Adrenal gland (tissue), 12 donors: ENCODE measurements around the gene ALAD. TPM values are rescaled to one million over a fixed set of nuclear protein-coding genes. Genes with fewer than 3 reads are reported as not detected.

Source experiments
- DNase-seq, 7 donors: peaks; one replicate each; pipeline ENCODE4 v3.0.0-alpha.2; 2019 to 2020
- H3K27ac ChIP-seq, 5 donors: fragments of 200-600 bp; sonication (generic) in 4 of 5; 1 replicate in 3 of 5; 2 replicates in 2 of 5; pipeline versions ENCODE4 v1.5.1 to v1.8.0; 2016 to 2020; ENCODE audit warnings: mild to moderate bottlenecking in 1 of 5
- H3K27me3 ChIP-seq: fragments of 200-600 bp; 2 replicates; pipeline ENCODE4 v1.8.0; 2021
- H3K36me3 ChIP-seq, 2 donors: fragments of 200-600 bp; replicated peaks in 1 of 2; 1 replicate in 1 of 2; 2 replicates in 1 of 2; pipeline versions ENCODE4 v1.5.1 to v1.8.0; 2018 to 2022
- H3K4me1 ChIP-seq, 2 donors: fragments of 200-600 bp; replicated peaks in 1 of 2; 1 replicate in 1 of 2; 2 replicates in 1 of 2; pipeline versions ENCODE4 v1.5.1 to v1.8.0; 2018 to 2021
- H3K4me3 ChIP-seq, 4 donors: fragments of 200-600 bp; sonication (generic) in 3 of 4; one replicate each; pipeline ENCODE4 v1.5.1; 2016 to 2018
- H3K9me3 ChIP-seq, 3 donors: fragments of 200-600 bp; sonication (generic) in 1 of 3; replicated peaks in 1 of 3; 1 replicate in 2 of 3; 2 replicates in 1 of 3; pipeline versions ENCODE4 v1.5.1 to v1.8.0; 2016 to 2021
- CTCF ChIP-seq, 6 experiments: fragments of 450-650 bp in 4 of 6; fragments of 200-600 bp in 2 of 6; sonication (generic) in 1 of 6; IDR thresholded peaks; 1 replicate in 5 of 6; 2 replicates in 1 of 6; pipeline versions ENCODE4 v1.5.1 to v1.8.0; 2016 to 2021; ENCODE audit warnings: antibody characterized with exemption in 6 of 6, mild to moderate bottlenecking in 2 of 6, moderate library complexity in 1 of 6
- POLR2A ChIP-seq, 2 donors: fragments of 450-650 bp; IDR thresholded peaks; one replicate each; pipeline ENCODE4 v1.6.1; 2017; ENCODE audit warnings: antibody characterized with exemption in 2 of 2, mild to moderate bottlenecking in 2 of 2, moderate library complexity in 1 of 2
- WGBS, 4 donors: extraction: QIAGEN DNeasy Blood & Tissue Kit in 2 of 4; methylation state at CpG; one replicate each; pipeline versions ENCODE4 v1.1.5 to v1.1.7; 2013 to 2017; 5-methylcytosine and 5-hydroxymethylcytosine counted together
- intact Hi-C, 2 donors: fragments of 100-400 bp; cut with DNase I; formaldehyde crosslinking; loops; one replicate each; pipeline versions ENCODE4 v1.14.1 to v1.15.0; 2022 to 2023
- polyA plus RNA-seq, 3 donors: library from polyadenylated mRNA; stranded (reverse); fragments of 200-250 nt in 2 of 3; fragments of 350-450 nt in 1 of 3; fragmentation: Illumina TruSeq in 1 of 3; extraction: RNeasy Lipid Tissue Mini Kit (QIAGEN cat#74804) in 1 of 3; gene quantifications; one replicate each; pipeline ENCODE4 v1.2.3, GENCODE V29; 2013 to 2014
- total RNA-seq, 9 donors: library from RNA; depleted of rRNA in 4 of 9; stranded (reverse); fragments of >200 nt in 4 of 9; fragments of 120-200 nt in 1 of 9; fragmentation: NEBNext Ultra II Directional in 1 of 9; extraction: Animal tissue kit (Norgen Biotek cat#: 25700) in 1 of 9; gene quantifications; one replicate each; pipeline versions ENCODE4 v1.1.0 to v1.2.4, GENCODE V29; 2013 to 2023
- donor health status: healthy with polysubstance abuse.
- donor health status: Bipolar disorder and iron deficiency.
- donor health status: DM: yes; HTN: yes; CAD: no.
- donor health status: DM: no; HTN: no; CAD: no.
- donor health status: DM: no; HTN: no; CAD: no.
- donor health status: DM: yes; HTN: yes; CAD: no.

Gene ALAD
- total and polyA plus RNA-seq, 12 donors, result 49.2 to 348 (median 242) TPM

- TF ChIP-seq POLR2A (IDR thresholded peaks at IDR 0.05) (no peak), CTCF (IDR thresholded peaks at IDR 0.05) (no peak)
- Histone ChIP-seq H3K9me3 (no peaks in the 10 kb centered on the region), H3K4me3 (no peak overlapping the region), H3K27ac (no peak overlapping the region), H3K27me3 (no peaks in the 10 kb centered on the region), H3K36me3 (no peaks in the 10 kb centered on the region), H3K4me1 (peaks cover 6 to 11% of the 10 kb centered on the region in 2 donors)
- intact Hi-C loops, result no loop called here
- no peak for DNase-seq
- 68 to 93% (median 89%) methylated on average over 3 of the region's 3 CpGs for WGBS, 4 donors
These were observed 37.7 kb downstream of the ALAD start for GRCh38 chr9:113363336-113363735.

DNA sequence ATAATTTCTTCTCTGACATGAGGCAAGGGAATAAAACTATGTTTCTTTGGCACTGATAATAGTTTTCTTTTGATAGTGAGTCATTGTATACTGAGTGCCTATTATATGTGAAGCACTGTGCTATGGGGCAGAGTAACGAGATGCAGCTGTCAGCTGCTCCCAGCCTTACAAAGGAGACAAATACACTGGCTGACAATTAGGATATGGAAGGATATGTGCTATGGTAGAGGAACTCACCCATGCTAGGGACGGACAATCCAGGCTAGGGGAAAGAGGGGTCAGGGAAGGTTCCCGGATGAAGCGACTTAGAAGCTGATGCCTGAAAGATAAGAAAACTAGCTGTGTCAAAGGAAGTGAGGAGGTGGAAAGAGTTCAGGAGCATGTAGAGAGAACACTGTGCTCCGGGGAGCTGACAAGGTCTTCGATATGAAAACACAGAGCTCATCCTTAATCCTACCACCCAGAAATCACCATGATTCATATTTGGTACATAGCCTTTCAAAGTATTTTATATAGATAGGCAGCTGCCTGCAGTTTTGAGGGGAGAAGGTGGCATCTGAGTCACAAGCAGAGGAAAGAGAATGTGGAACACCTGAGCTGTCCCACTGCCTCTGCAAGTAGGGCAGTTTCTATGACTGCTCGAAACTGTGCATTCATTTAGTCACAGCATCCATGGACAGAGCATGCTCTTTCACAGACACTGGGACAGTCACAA lies 39.6 kb downstream of the ALAD start:
- intact Hi-C loops, result no loop called here
- Histone ChIP-seq H3K27ac (no peak overlapping the region), H3K36me3 (no peaks in the 10 kb centered on the region), H3K4me1 (peaks cover 6 to 11% of the 10 kb centered on the region in 2 donors), H3K27me3 (no peaks in the 10 kb centered on the region), H3K9me3 (no peaks in the 10 kb centered on the region), H3K4me3 (no peak overlapping the region)
- no peak for DNase-seq
- no peak for TF ChIP-seq POLR2A (IDR thresholded peaks at IDR 0.05)
- no peak for TF ChIP-seq CTCF (IDR thresholded peaks at IDR 0.05)
- WGBS, 4 donors, result 51 to 66% (median 54%) methylated on average over 7 of the region's 7 CpGs

DNA sequence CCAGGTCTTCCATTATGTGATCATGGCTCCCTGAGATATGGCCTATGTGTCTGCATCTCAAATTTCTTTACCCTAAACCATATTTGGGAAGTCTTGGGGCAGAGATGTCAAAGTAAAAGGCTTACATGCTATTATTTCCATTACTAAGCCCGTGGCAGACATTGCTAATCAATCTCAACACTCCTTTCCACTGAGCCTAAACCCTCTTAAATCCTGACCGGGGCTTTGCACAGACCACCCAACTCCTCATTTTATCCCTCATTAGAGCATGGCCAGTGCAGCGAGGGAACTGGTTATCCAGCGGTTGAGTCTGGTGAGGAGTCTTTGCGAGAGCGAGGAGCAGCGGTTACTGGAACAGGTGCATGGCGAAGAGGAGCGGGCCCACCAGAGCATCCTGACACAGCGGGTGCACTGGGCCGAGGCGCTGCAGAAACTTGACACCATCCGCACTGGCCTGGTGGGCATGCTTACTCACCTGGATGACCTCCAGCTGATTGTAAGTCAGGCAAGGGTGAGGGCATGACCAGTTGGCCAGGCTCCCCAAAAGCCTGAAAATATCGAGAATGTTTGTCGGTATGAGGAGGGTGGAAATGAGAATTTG lies 40.7 kb downstream of the ALAD start:
- no peak for TF ChIP-seq CTCF (IDR thresholded peaks at IDR 0.05)
- no peak for TF ChIP-seq POLR2A (IDR thresholded peaks at IDR 0.05)

GRCh38 chr9:113359385-113359784 lies 41.7 kb downstream of the ALAD start:
- DNase-seq, result no peak
- no peak for TF ChIP-seq CTCF (IDR thresholded peaks at IDR 0.05)
- no peak for TF ChIP-seq POLR2A (IDR thresholded peaks at IDR 0.05)
- no peaks in the 10 kb centered on the region for H3K27me3 ChIP-seq
- intact Hi-C loops, result no loop called here
- no peaks in the 10 kb centered on the region for H3K4me1 ChIP-seq
- H3K27ac ChIP-seq, result no peak overlapping the region
- no peak overlapping the region for H3K4me3 ChIP-seq
- H3K9me3 ChIP-seq, result no peaks in the 10 kb centered on the region
- 63 to 91% (median 84%) methylated on average over 1 of the region's 1 CpG for WGBS, 4 donors
- H3K36me3 ChIP-seq, result no peaks in the 10 kb centered on the region

More for the DNA sequence above, 40.7 kb downstream of the ALAD start:
- H3K4me1 ChIP-seq, result peaks cover 5 to 9% of the 10 kb centered on the region in 2 donors
- DNase-seq, result no peak
- no peaks in the 10 kb centered on the region for H3K36me3 ChIP-seq
- no peak overlapping the region for H3K27ac ChIP-seq
- 88 to 95% (median 91%) methylated on average over 14 to 15 of the region's 15 CpGs for WGBS, 4 donors
- no peaks in the 10 kb centered on the region for H3K27me3 ChIP-seq
- intact Hi-C loops, result no loop called here
- no peak overlapping the region for H3K4me3 ChIP-seq
- no peaks in the 10 kb centered on the region for H3K9me3 ChIP-seq
